GM23338 (cell line): ENCODE results near the gene NME2. TPM values are rescaled to one million over a fixed set of nuclear protein-coding genes. Genes with fewer than 3 reads are reported as not detected.

Experiments
- ATAC-seq: fragments of 200-7000 bp; cut with Tn5 transposase; 3 replicates; pipeline ENCODE4 v1.9.1; 2020
- DNase-seq: peaks from one replicate; pipeline ENCODE4 v3.0.0-alpha.2; 2015; ENCODE audit warnings: low spot score
- H2AFZ ChIP-seq: fragments of 200-600 bp; sonication (generic); 2 replicates; pipeline ENCODE4 v1.8.0; 2016; ENCODE audit warnings: antibody characterized with exemption, mild to moderate bottlenecking, moderate library complexity
- H3F3A ChIP-seq: fragments of 200-600 bp; sonication (generic); replicated peaks from 2 replicates; pipeline ENCODE4 v1.8.0; 2017; ENCODE audit warnings: antibody characterized with exemption, mixed run types, low read depth
- H3K27ac ChIP-seq: fragments of 200-600 bp; sonication (generic); 2 replicates; pipeline ENCODE4 v1.6.1; 2016; ENCODE audit warnings: low read depth
- H3K27me3 ChIP-seq: fragments of 200-600 bp; sonication (generic); 2 replicates; pipeline ENCODE4 v1.8.0; 2016; ENCODE audit warnings: mild to moderate bottlenecking, mixed run types, moderate library complexity; ENCODE audit not compliant: insufficient read depth
- H3K36me3 ChIP-seq: fragments of 200-600 bp; sonication (generic); 2 replicates; pipeline ENCODE4 v1.8.0; 2016; ENCODE audit warnings: mild to moderate bottlenecking; ENCODE audit not compliant: insufficient read depth
- H3K4me1 ChIP-seq: fragments of 200-600 bp; sonication (generic); 2 replicates; pipeline ENCODE4 v1.8.0; 2016; ENCODE audit warnings: mild to moderate bottlenecking, moderate library complexity; ENCODE audit not compliant: insufficient read depth
- H3K4me2 ChIP-seq: fragments of 200-600 bp; sonication (generic); 2 replicates; pipeline ENCODE4 v1.7.1; 2017; ENCODE audit warnings: mixed run types
- H3K4me3 ChIP-seq: fragments of 200-600 bp; sonication (generic); 2 replicates; pipeline ENCODE4 v1.6.1; 2016; ENCODE audit warnings: mixed run types
- H3K79me2 ChIP-seq: fragments of 200-600 bp; sonication (generic); replicated peaks from 2 replicates; pipeline ENCODE4 v1.8.0; 2017; ENCODE audit warnings: mild to moderate bottlenecking; ENCODE audit not compliant: insufficient read depth
- H3K9me2 ChIP-seq: fragments of 200-600 bp; sonication (generic); 2 replicates; pipeline ENCODE4 v1.8.0; 2017; ENCODE audit not compliant: insufficient read depth
- H4K20me1 ChIP-seq: fragments of 200-600 bp; sonication (generic); replicated peaks from 2 replicates; pipeline ENCODE4 v1.8.0; 2017; ENCODE audit warnings: mild to moderate bottlenecking; ENCODE audit not compliant: insufficient read depth
- H3K27ac Mint-ChIP-seq: 2 replicates; pipeline ENCODE4 v1.8.0; 2020; ENCODE audit warnings: inconsistent platforms, mild to moderate bottlenecking, moderate library complexity, mixed read lengths
- H3K27me3 Mint-ChIP-seq: 3 replicates; pipeline ENCODE4 v1.8.0; 2022; ENCODE audit warnings: low read depth, mild to moderate bottlenecking, moderate library complexity, mixed read lengths, inconsistent platforms; ENCODE audit not compliant: insufficient read depth, poor library complexity
- H3K36me3 Mint-ChIP-seq: 3 replicates; pipeline ENCODE4 v1.8.0; 2021; ENCODE audit warnings: low read depth, mild to moderate bottlenecking, inconsistent platforms, moderate library complexity, mixed read lengths
- H3K4me1 Mint-ChIP-seq: 3 replicates; pipeline ENCODE4 v1.8.0; 2020; ENCODE audit warnings: mild to moderate bottlenecking, inconsistent platforms, mixed read lengths
- H3K4me3 Mint-ChIP-seq: 3 replicates; pipeline ENCODE4 v1.8.0; 2021; ENCODE audit warnings: moderate library complexity, mild to moderate bottlenecking, inconsistent platforms, mixed read lengths
- H3K9me3 Mint-ChIP-seq: 3 replicates; pipeline ENCODE4 v1.8.0; 2020; ENCODE audit warnings: moderate library complexity, mild to moderate bottlenecking, inconsistent platforms, mixed read lengths
- CREB1 ChIP-seq: fragments of 250-450 bp; sonication (Bioruptor Pico); IDR thresholded peaks from 2 replicates; pipeline ENCODE4 v1.5.0; 2020; ENCODE audit warnings: low read depth, mild to moderate bottlenecking, moderate library complexity
- EZH2phosphoT487 ChIP-seq: fragments of 200-600 bp; sonication (generic); IDR thresholded peaks from one replicate; pipeline ENCODE4 v1.8.1; 2018; ENCODE audit warnings: antibody characterized with exemption; ENCODE audit not compliant: unreplicated experiment
- JUNB ChIP-seq: IDR thresholded peaks from one replicate; pipeline ENCODE4 v1.6.1; 2016; ENCODE audit warnings: antibody characterized with exemption; ENCODE audit not compliant: unreplicated experiment
- STAT1 ChIP-seq: IDR thresholded peaks from one replicate; pipeline ENCODE4 v1.6.1; 2016; ENCODE audit warnings: antibody characterized with exemption; ENCODE audit not compliant: unreplicated experiment
- ZNF114 ChIP-seq: fragments of 250-450 bp; sonication (Bioruptor Pico); IDR thresholded peaks from 2 replicates; pipeline ENCODE4 v1.5.0; 2020; ENCODE audit warnings: mild to moderate bottlenecking, moderate library complexity
- polyA plus RNA-seq: library from polyadenylated mRNA; unstranded; fragments of >200 nt; fragmentation: Nextera tagmentation; extraction: Ambion mirVana; gene quantifications from 2 replicates; pipeline ENCODE4 v1.2.1, GENCODE V29; 2016
- total RNA-seq: library from RNA; depleted of rRNA; stranded (reverse); fragments of >200 nt; shearing (Covaris generic); gene quantifications from 2 replicates; pipeline ENCODE4 v1.2.3, GENCODE V29; 2014
- TF ChIP-seq, protein P1 (sequence below): fragments of 250-450 bp; sonication (Bioruptor Pico); IDR thresholded peaks from 2 replicates; pipeline ENCODE4 v1.5.0; 2020; ENCODE audit warnings: mild to moderate bottlenecking, moderate library complexity
- TF ChIP-seq, protein P2 (sequence below), 2 experiments: fragments of 200-600 bp in 1 of 2; sonication (generic) in 1 of 2; conservative IDR thresholded peaks; 2 replicates each; pipeline versions ENCODE4 v1.5.1 to v1.6.1; 2016 to 2017; ENCODE audit warnings: antibody characterized with exemption in 2 of 2, low read depth in 2 of 2, mild to moderate bottlenecking in 2 of 2, moderate library complexity in 1 of 2

NME2 gene
- total and polyA plus RNA-seq, 2 experiments from 2014 or later, result 667 to 939 TPM

DNA sequence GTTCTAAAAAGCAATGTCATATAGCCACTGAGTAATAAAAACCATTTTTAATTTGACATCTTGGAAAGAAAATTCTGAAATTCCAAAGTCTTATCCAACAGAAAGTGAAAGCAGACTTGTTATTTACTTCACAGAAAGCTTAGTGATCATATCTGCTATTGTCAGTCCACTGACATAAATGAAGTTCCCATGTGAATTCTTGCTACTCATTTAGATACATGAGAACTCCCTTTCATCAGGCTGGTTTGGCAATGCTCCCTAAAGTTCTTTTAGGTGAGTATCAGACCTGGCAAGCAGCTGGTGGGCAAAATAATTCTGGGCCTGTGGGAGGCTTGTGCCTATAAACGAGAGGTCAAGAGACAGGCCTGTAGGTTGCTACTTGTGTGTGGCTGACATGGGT lies 23.4 kb downstream of the NME2 start:
- peaks cover 55% of the 10 kb centered on the region for H3K36me3 ChIP-seq

More for the DNA sequence above, 23.4 kb downstream of the NME2 start:
- H3K4me3 ChIP-seq, result no peak overlapping the region
- TF ChIP-seq, protein P1, sequence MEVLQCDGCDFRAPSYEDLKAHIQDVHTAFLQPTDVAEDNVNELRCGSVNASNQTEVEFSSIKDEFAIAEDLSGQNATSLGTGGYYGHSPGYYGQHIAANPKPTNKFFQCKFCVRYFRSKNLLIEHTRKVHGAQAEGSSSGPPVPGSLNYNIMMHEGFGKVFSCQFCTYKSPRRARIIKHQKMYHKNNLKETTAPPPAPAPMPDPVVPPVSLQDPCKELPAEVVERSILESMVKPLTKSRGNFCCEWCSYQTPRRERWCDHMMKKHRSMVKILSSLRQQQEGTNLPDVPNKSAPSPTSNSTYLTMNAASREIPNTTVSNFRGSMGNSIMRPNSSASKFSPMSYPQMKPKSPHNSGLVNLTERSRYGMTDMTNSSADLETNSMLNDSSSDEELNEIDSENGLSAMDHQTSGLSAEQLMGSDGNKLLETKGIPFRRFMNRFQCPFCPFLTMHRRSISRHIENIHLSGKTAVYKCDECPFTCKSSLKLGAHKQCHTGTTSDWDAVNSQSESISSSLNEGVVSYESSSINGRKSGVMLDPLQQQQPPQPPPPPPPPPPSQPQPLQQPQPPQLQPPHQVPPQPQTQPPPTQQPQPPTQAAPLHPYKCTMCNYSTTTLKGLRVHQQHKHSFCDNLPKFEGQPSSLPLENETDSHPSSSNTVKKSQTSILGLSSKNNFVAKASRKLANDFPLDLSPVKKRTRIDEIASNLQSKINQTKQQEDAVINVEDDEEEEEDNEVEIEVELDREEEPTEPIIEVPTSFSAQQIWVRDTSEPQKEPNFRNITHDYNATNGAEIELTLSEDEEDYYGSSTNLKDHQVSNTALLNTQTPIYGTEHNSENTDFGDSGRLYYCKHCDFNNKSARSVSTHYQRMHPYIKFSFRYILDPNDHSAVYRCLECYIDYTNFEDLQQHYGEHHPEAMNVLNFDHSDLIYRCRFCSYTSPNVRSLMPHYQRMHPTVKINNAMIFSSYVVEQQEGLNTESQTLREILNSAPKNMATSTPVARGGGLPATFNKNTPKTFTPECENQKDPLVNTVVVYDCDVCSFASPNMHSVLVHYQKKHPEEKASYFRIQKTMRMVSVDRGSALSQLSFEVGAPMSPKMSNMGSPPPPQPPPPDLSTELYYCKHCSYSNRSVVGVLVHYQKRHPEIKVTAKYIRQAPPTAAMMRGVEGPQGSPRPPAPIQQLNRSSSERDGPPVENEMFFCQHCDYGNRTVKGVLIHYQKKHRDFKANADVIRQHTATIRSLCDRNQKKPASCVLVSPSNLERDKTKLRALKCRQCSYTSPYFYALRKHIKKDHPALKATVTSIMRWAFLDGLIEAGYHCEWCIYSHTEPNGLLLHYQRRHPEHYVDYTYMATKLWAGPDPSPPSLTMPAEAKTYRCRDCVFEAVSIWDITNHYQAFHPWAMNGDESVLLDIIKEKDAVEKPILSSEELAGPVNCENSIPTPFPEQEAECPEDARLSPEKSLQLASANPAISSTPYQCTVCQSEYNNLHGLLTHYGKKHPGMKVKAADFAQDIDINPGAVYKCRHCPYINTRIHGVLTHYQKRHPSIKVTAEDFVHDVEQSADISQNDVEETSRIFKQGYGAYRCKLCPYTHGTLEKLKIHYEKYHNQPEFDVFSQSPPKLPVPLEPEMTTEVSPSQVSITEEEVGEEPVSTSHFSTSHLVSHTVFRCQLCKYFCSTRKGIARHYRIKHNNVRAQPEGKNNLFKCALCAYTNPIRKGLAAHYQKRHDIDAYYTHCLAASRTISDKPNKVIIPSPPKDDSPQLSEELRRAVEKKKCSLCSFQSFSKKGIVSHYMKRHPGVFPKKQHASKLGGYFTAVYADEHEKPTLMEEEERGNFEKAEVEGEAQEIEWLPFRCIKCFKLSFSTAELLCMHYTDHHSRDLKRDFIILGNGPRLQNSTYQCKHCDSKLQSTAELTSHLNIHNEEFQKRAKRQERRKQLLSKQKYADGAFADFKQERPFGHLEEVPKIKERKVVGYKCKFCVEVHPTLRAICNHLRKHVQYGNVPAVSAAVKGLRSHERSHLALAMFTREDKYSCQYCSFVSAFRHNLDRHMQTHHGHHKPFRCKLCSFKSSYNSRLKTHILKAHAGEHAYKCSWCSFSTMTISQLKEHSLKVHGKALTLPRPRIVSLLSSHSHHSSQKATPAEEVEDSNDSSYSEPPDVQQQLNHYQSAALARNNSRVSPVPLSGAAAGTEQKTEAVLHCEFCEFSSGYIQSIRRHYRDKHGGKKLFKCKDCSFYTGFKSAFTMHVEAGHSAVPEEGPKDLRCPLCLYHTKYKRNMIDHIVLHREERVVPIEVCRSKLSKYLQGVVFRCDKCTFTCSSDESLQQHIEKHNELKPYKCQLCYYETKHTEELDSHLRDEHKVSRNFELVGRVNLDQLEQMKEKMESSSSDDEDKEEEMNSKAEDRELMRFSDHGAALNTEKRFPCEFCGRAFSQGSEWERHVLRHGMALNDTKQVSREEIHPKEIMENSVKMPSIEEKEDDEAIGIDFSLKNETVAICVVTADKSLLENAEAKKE (CRISPR knock-in tag), result no peak
- TF ChIP-seq CREB1 (CRISPR knock-in tag) (no peak), ZNF114 (CRISPR knock-in tag) (no peak), EZH2phosphoT487 (no peak), JUNB (no peak), STAT1 (no peak)
- TF ChIP-seq, protein P2, sequence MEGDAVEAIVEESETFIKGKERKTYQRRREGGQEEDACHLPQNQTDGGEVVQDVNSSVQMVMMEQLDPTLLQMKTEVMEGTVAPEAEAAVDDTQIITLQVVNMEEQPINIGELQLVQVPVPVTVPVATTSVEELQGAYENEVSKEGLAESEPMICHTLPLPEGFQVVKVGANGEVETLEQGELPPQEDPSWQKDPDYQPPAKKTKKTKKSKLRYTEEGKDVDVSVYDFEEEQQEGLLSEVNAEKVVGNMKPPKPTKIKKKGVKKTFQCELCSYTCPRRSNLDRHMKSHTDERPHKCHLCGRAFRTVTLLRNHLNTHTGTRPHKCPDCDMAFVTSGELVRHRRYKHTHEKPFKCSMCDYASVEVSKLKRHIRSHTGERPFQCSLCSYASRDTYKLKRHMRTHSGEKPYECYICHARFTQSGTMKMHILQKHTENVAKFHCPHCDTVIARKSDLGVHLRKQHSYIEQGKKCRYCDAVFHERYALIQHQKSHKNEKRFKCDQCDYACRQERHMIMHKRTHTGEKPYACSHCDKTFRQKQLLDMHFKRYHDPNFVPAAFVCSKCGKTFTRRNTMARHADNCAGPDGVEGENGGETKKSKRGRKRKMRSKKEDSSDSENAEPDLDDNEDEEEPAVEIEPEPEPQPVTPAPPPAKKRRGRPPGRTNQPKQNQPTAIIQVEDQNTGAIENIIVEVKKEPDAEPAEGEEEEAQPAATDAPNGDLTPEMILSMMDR (conservative IDR thresholded peaks at IDR 0.05; ENCODE audit: low read depth in 2 of 2), result no peak
- H3K36me3 Mint-ChIP-seq, result peaks cover 77% of the 10 kb centered on the region
- peaks cover 6% of the 10 kb centered on the region; the same call in 1 of the 2 replicates for H4K20me1 ChIP-seq
- no peaks in the 10 kb centered on the region for H3K27me3 ChIP-seq
- H3F3A ChIP-seq, result no peaks in the 10 kb centered on the region
- no peak overlapping the region for H3K27ac ChIP-seq
- no peaks in the 10 kb centered on the region for H3K79me2 ChIP-seq
- H3K4me1 ChIP-seq, result no peaks in the 10 kb centered on the region
- no peak overlapping the region for H2AFZ ChIP-seq
- no peak for DNase-seq
- no peaks in the 10 kb centered on the region for H3K4me1 Mint-ChIP-seq
- H3K27me3 Mint-ChIP-seq, result peaks cover 6% of the 10 kb centered on the region
- no peaks in the 10 kb centered on the region for H3K9me2 ChIP-seq
- no peak overlapping the region for H3K4me2 ChIP-seq
- no peak overlapping the region for H3K4me3 Mint-ChIP-seq
- H3K27ac Mint-ChIP-seq, result no peak overlapping the region
- no peak for ATAC-seq
- no peaks in the 10 kb centered on the region for H3K9me3 Mint-ChIP-seq
